ENCODE data around the gene SLC5A2. TPM values are rescaled to one million over a fixed set of nuclear protein-coding genes. Genes with fewer than 3 reads are reported as not detected.
"Not testable (repeated sequence)": the region's sequence is repeated elsewhere in the genome, so short reads cannot be mapped to it uniquely, and the experiment has no call there.

The SLC5A2 gene
- total RNA-seq, 1 donor from 2014 or later = 0.53 TPM

- H3K4me3 ChIP-seq = no peak overlapping the region
- no peak for DNase-seq (ENCODE audit: low spot score in 2 of 2)
- H3K4me1 ChIP-seq = peaks cover 0 to 8% of the 10 kb centered on the region in 2 donors
- intact Hi-C loops (cut with DNase I) = loop anchor here (10.0 kb wide), 1 partner anchor 375 kb away; the partner anchor contains the start of gene ZNF267
- TF ChIP-seq, protein P1, sequence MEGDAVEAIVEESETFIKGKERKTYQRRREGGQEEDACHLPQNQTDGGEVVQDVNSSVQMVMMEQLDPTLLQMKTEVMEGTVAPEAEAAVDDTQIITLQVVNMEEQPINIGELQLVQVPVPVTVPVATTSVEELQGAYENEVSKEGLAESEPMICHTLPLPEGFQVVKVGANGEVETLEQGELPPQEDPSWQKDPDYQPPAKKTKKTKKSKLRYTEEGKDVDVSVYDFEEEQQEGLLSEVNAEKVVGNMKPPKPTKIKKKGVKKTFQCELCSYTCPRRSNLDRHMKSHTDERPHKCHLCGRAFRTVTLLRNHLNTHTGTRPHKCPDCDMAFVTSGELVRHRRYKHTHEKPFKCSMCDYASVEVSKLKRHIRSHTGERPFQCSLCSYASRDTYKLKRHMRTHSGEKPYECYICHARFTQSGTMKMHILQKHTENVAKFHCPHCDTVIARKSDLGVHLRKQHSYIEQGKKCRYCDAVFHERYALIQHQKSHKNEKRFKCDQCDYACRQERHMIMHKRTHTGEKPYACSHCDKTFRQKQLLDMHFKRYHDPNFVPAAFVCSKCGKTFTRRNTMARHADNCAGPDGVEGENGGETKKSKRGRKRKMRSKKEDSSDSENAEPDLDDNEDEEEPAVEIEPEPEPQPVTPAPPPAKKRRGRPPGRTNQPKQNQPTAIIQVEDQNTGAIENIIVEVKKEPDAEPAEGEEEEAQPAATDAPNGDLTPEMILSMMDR (IDR thresholded peaks at IDR 0.05) = no peak
- H3K27me3 ChIP-seq = no peaks in the 10 kb centered on the region
- H3K36me3 ChIP-seq = peaks cover 45 to 53% of the 10 kb centered on the region in 2 donors
- H3K27ac ChIP-seq = no peak overlapping the region
- no peaks in the 10 kb centered on the region for H3K9me3 ChIP-seq
Observed at GRCh38 chr16:31499928-31500327, 17.0 kb downstream of the SLC5A2 start.

DNA sequence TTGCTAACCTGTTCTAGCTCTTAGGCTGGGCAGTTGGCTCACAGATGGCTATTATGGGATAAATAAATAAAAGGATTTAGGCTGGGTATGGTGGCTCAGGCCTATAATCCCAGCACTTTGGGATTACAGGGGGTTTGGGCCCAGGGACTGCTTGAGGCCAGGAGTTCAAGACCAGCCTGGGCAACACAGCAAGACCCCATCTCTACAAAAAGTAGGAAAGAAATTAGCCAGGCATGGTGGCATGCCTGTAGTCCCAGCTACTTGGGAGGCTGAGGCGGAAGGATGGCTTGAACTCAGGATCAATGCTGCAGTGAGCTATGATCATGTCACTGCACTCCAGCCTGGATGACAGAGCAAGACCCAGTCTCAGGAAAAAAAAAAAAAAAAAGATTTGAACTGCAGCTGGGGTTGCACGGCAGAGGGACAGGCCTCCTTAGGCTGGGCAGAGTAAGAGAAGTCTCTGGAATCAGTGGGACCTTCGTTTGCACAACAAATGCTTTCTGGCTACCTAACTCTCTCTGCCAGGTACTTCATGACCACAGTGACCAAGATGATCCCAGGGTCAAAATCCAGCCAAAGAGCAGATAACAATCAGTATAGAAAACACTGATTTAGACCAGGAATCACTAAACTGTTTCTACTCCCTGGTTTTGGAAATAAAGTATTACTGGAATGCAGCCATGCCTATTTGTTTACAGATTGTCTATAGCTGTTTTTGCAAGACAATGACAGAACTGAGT is 18.5 kb downstream of the SLC5A2 start:
- Histone ChIP-seq H3K4me1 (peaks cover under 1 to 10% of the 10 kb centered on the region in 2 donors), H3K9me3 (no peaks in the 10 kb centered on the region), H3K27ac (no peak overlapping the region), H3K4me3 (no peak overlapping the region), H3K27me3 (no peaks in the 10 kb centered on the region), H3K36me3 (peaks cover 36 to 46% of the 10 kb centered on the region in 2 donors)
- TF ChIP-seq, protein P1 (IDR thresholded peaks at IDR 0.05) = no peak
- DNase-seq (ENCODE audit: low spot score in 2 of 2) = no peak
- intact Hi-C loops (cut with DNase I) = loop anchor here (10.0 kb wide), 1 partner anchor 373 kb away; the partner anchor contains the start of gene ZNF267

- H3K9me3 ChIP-seq = no peaks in the 10 kb centered on the region
- H3K4me1 ChIP-seq = peaks cover 4 to 16% of the 10 kb centered on the region in 2 donors
- intact Hi-C loops (cut with DNase I) = loop anchor here (10.0 kb wide), 1 partner anchor 373 kb away; the partner anchor contains the start of gene ZNF267
- no peak overlapping the region for H3K4me3 ChIP-seq
- no peak overlapping the region for H3K27ac ChIP-seq
- no peak for DNase-seq (ENCODE audit: low spot score in 2 of 2)
- peaks cover 31 to 40% of the 10 kb centered on the region in 2 donors for H3K36me3 ChIP-seq
- TF ChIP-seq, protein P1 (IDR thresholded peaks at IDR 0.05) = no peak
- no peaks in the 10 kb centered on the region for H3K27me3 ChIP-seq
Observed at GRCh38 chr16:31501966-31502348, 19.0 kb downstream of the SLC5A2 start.

GRCh38 chr16:31502981-31503380 is 20.1 kb downstream of the SLC5A2 start:
- H3K4me1 ChIP-seq = peaks cover 5 to 23% of the 10 kb centered on the region in 2 donors
- no peak overlapping the region for H3K4me3 ChIP-seq
- H3K9me3 ChIP-seq = no peaks in the 10 kb centered on the region
- H3K36me3 ChIP-seq = peaks cover 24 to 37% of the 10 kb centered on the region in 2 donors
- intact Hi-C loops (cut with DNase I) = loop anchor here (10.0 kb wide), 1 partner anchor 372 kb away; the partner anchor contains the start of gene ZNF267
- H3K27me3 ChIP-seq = no peaks in the 10 kb centered on the region
- TF ChIP-seq, protein P1 (IDR thresholded peaks at IDR 0.05) = no peak
- peak overlapping the region in 1 of 2 donors; percentile 15 for H3K27ac ChIP-seq
- DNase-seq (ENCODE audit: low spot score in 2 of 2) = no peak

DNA sequence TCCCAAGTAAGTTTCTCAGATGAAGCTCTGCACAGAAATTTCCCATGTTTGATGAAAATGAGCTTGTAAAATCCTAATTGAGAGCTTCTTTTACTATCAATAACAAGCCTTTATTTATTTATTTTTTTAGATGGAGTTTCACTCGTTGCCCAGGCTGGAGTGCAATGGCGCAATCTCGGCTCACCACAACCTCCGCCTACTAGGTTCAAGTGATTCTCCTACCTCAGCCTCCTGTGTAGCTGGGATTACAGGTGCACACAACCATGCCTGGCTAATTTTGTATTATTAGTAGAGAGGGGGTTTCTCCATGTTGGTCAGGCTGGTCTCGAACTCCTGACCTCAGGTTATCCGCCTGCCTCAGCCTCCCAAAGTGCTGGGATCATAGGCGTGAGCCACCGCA is 20.6 kb downstream of the SLC5A2 start:
- H3K4me1 ChIP-seq = peaks cover 5 to 23% of the 10 kb centered on the region in 2 donors
- H3K4me3 ChIP-seq; H3K27me3 ChIP-seq; H3K9me3 ChIP-seq; DNase-seq (ENCODE audit: low spot score in 2 of 2); H3K27ac ChIP-seq: not testable (repeated sequence)
- H3K36me3 ChIP-seq = peaks cover 19 to 32% of the 10 kb centered on the region in 2 donors
- intact Hi-C loops (cut with DNase I) = loop anchor here (10.0 kb wide), 1 partner anchor 371 kb away; the partner anchor contains the start of gene ZNF267

DNA sequence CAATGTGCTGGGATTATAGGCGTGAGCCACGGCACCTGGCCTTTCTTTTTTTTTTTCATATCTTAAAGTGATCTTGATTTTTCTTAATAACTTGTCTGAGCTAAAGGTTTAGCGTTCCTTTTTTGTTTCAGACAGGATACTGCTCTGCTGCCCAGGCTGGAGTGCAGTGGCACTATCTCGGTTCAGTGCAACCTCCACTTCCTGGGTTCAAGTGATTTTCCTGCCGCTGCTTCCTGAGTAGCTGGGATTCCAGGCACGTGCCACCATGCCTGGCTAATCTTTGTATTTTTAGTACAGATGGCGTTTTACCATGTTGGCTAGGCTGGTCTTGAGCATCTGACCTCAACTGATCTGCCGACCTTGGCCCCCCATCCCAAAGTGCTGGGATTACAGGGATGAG is 21.2 kb downstream of the SLC5A2 start:
- DNase-seq (ENCODE audit: low spot score in 2 of 2) = no peak
- Histone ChIP-seq H3K27me3 (no peaks in the 10 kb centered on the region), H3K9me3 (no peaks in the 10 kb centered on the region), H3K4me3 (no peak overlapping the region), H3K36me3 (peaks cover 13 to 26% of the 10 kb centered on the region in 2 donors), H3K27ac (no peak overlapping the region), H3K4me1 (peaks cover 5 to 24% of the 10 kb centered on the region in 2 donors)
- intact Hi-C loops (cut with DNase I) = loop anchor here (10.0 kb wide), 1 partner anchor 371 kb away; the partner anchor contains the start of gene ZNF267
- TF ChIP-seq, protein P1 (IDR thresholded peaks at IDR 0.05) = no peak

All from ascending aorta (tissue), 2 donors.